ENCODE results near the gene SKOR2.
A peak's percentile ranks its signal among the peaks of the same experiment; 100 is the strongest.

DNA sequence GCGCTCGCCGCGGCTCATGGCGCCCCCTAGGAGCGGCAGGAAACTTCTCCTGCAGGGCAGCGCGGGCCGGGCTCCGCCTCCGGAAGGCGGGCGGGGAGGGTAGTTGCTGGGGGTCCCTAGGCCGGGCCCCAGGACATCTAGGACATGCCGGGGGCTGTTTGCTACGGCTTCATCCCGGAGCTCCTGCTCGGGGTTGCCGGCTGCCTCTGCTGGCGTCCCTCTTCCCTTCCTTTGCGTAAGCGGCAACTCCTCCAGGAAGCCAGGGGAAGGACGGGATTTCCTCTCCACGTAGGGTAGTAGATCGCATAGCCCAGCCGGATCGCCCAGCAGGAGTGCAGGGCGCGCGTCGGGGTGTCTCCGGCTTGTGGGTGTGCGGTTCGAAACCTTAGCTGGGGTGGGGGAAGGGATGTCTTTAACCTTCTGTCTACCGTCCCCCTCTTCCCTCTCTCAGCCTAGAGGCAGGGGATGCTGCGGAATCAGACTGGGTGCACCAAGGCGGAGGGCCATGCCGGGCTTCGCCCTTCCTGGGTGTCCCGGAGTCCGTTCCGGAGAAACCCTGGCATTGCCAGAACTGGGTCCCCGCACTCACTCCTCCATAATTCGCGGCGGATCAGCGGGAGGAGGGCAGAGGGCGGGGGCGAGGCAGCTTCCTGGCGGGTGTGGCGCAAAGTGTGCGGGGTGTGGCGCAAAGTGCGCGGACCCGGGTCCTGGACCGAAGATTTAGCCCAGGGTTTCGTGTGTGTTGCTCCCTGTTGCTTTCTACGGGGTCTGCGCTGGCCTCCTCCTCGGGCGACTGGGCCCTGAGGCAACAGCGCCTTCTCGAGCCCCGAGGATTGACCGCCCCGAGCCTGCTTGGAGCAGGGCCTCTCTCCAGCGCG lies 12.2 kb upstream of the SKOR2 start:
- TF ChIP-seq POLR2A (IDR thresholded peaks at IDR 0.05): no peak
- peak in 1 of 5 experiments; percentile 21 for TF ChIP-seq CTCF (IDR thresholded peaks at IDR 0.05 in 4 of 5, conservative IDR thresholded peaks at IDR 0.05 in 1 of 5)
